RPMI7951 (cell line): ENCODE data around the gene HEG1. TPM values are rescaled to one million over a fixed set of nuclear protein-coding genes. Genes with fewer than 3 reads are reported as not detected.
A peak's percentile ranks its signal among the peaks of the same experiment; 100 is the strongest.

Source experiments
- DNase-seq: peaks from one replicate; pipeline ENCODE4 v3.0.0-alpha.2; 2012; ENCODE audit warnings: low read depth
- total RNA-seq: library from RNA; depleted of rRNA; stranded (reverse); fragments of >200 nt; shearing (Covaris generic); gene quantifications from 2 replicates; pipeline ENCODE4 v1.2.3, GENCODE V29; 2014

HEG1 gene
- total RNA-seq, 1 experiment from 2014 or later = 29.3 TPM

DNA sequence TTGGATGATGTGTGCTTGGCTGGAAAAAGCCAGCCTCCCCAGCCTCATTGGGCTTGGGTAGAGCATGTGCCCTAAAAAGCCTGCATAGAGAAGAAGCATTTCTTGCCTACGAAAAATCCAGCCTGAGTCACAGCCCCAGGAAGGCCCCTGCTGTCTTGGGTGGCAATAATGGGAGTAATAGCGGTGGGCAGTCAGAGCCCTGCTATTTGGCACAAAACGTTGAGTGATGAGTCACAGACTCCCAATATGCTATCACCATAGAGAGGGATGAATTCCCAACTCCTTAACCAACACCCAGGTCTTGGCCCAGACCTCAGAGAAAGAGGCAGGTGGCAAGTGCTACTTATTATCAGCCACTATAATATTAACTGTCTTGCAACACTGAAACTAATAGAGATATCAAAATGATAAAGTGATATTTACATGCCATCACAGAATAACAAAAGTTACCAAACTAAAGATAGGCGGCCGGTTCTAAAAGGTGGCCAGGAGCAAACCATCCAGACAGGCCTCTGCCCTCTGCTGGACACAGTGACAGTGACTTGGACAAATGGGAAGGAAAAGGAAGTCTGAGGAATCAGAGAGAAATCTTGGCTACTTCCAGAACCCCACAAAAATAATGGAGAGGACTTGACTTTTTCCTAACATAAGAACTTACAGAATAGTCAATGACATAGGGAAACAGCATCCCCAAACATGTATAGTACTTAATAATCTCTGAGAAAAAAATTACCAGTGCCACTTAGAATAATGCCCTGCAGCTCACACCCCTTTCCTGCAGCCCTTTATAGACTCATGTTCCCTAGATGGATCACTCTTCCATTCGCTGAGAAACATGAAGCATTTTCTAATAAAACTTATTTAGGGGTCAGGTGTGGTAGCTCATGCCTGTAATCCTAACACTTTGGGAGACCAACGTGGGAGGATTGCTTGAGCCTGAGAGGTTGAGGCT, 69.3 kb downstream of the HEG1 start:
- DNase-seq = peak; percentile 97

DNA sequence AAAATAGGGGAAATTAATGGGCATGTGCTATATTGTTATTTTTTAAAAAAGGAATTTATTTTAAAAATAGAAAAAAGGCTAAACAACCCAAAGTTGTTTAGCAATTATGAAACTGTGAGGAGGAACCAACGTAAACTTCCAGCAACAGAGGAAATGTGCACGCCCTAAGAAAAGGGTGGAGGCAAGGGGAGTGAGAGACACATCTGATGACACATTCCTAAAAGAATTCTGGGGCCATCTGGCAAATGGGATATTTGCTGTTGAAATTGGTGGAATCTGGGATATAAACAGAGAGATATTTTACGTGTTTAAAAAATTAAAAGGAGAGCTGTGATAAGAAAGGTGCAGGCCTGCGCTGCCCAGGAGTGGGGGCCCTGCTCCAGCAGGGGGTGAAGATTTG, 70.4 kb downstream of the HEG1 start:
- peak; percentile 77 for DNase-seq

- no peak for DNase-seq
Measured at GRCh38 chr3:124984754-124985153, 71.0 kb downstream of the HEG1 start.

DNA sequence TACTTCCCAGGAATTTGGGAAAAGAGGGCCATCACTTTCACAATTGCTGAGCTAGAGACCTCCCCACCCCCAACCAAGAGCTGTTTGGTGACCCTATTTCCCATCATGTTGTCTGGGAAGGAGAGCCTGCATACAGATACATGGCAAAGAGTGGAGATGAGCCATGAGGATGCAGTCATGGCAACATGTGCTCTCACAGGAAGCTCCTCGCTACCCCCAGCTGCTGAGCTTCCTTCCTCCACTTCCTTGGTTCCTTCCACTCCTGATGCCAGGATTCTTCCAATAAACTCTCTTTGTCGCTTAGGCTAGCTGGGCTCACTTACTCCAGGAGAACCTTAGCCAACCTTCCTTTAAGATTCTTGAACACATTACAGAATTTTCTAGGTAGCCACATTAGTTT, 72.9 kb downstream of the HEG1 start:
- no peak for DNase-seq

- no peak for DNase-seq
Measured at GRCh38 chr3:124981472-124981871, 74.3 kb downstream of the HEG1 start.

DNA sequence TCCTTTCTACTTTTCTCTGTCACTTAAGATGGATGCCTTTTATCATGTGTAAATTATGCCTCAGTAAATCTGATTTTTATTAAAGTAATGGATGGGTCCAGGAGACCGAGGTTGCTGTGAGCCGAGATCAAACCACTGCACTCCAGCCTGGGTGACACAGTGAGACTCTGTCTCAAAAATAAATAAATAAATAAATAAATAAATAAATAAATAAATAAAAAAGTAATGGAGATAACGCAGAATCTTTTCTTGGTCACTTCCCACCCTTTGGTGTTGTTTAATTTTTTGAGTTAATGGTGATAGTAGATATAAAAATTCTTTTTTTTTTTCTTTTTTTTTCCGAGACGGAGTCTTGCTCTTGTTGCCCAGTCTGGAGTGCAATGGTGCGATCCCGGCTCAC, 77.2 kb downstream of the HEG1 start:
- no peak for DNase-seq

DNA sequence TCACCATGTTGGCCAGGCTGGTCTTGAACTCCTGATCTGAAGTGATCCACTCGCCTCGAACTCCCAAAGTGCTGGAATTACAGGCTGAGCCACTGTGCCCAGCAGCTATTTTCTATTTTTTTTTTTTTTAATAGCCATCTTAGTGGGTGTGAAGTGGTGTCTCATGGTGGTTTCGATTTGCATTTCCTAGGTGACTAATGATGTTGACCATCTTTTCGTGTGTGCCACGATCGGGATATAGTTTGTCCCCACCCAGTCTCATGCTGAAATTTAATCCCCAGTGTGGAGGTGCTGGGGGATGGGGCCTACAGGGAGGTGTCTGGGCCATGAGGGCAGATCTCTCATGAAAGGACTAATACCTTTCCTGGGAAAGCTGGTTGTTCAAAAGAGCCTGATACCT, 79.4 kb downstream of the HEG1 start:
- peak; percentile 65 for DNase-seq

- DNase-seq = no peak
Measured at GRCh38 chr3:124974691-124975090, 81.1 kb downstream of the HEG1 start.

- DNase-seq = no peak
Measured at GRCh38 chr3:124973290-124973689, 82.5 kb downstream of the HEG1 start.

DNA sequence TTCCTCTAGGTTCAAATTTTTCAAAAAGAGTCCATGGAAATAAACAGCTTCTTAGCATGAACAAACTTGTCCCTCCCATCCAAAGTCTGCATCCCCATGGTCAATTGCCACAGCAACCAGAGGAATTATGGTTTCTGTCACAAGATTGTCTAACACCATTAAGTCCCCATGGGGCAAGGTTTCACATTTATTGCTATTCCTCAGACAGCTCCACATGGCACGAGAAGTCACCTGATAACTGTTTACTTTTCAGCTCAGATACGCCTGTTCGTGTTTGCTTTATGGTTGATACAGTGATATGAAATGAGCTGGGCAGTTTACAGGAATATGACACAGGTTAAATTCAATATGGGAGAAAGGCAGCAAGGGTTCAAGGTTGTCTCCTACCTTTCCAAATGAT, 83.3 kb downstream of the HEG1 start:
- no peak for DNase-seq

DNA sequence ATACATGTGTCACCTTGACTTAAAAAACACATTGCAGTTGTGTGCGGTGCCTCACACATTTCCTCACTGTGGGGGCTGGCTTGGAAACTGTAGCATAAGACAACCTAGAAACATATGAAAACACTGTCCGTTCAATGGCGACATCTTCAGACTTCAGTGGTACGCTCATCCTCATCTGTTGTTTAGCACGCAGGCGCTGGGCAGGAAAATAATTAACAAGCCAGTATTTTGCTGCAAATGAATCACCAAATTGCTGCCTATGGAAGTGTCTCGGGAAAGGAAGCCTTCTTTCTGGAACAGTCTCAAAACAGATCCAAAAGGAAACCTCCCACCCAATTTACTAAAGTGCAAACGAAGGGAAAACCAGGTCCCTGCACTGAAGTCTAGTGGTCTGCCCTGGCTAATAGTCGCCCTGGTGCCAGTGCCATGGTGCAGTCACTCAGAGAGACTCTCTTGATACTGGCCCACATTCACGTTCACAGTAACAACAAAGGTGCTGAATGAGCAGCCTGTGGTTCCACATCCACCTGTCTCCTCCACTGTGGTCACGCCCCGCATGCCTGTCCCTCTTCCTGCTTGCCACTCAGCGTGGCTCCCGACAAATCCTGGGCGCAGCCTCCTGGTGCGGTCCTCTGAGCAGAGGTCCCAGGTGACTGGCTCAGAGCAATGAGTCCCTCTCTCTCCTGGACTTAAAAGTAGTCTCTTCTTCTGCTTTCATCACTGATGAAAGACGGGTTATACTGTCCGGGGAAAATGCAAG, 85.7 kb downstream of the HEG1 start:
- no peak for DNase-seq

GRCh38 chr3:124969190-124969589, 86.6 kb downstream of the HEG1 start:
- DNase-seq = no peak

- DNase-seq = no peak
Measured at GRCh38 chr3:124967964-124968363, 87.8 kb downstream of the HEG1 start.

DNA sequence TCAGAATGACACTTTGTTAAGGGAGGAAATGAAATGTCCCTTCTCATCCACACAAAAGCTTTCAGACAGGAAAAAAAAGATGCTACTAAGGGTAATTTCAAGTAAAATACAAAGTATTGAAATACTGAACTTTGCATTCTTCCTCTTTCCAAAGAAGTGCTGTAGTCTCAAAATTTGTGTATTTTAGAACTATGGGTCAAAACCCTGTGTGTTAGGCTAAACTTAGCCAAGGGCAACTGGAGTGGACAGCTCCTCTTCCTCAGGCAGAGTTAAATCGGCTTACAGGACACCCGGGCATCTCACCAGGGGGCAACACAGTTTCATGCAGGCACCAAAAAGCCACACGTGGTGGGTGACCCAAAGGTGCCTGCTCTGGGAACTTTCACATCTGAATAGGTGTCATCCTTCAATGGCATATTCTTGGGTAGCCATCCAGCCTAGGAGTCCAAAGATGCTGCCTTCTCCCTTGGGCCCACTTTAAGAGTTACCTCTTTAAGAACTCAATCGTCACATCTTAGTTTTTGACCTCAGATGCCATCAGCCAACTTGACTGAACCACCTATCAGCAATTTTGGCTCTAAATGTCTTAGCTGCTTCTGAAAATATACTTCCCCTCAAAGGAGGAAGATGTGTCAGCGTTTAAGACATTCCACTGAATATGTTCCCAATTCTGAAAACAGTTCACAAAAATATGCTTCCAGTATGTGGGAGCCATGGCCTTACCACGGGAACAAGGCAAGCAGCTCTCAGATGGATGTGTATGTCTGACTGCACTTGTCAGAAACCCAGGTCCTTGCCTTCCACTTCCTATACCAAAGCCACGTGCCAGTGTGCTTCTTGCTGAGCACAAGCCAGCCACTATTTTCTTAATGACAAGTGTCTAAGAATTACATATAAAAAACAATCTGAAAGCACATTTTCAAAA, 89.0 kb downstream of the HEG1 start:
- no peak for DNase-seq

DNA sequence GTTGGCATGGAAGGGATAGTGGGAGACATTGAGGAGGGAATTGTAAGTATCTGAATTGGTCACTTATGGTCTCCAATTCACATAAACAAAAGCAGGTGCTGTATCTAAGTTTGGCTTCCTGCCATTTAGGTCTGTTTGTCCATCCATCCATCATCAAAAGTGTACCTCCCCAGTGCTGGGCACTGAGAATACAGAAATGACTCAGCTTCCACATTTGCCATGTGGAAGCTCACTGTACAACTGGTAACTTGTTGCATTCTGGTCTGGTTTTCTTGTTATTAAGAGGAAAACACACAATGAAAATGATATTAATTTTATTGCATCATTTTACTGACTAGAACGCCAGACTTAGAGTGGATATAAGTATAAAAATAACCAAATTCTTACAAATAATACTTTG, 90.4 kb downstream of the HEG1 start:
- DNase-seq = peak; percentile 4

GRCh38 chr3:124964387-124964786, 91.4 kb downstream of the HEG1 start:
- no peak for DNase-seq

DNA sequence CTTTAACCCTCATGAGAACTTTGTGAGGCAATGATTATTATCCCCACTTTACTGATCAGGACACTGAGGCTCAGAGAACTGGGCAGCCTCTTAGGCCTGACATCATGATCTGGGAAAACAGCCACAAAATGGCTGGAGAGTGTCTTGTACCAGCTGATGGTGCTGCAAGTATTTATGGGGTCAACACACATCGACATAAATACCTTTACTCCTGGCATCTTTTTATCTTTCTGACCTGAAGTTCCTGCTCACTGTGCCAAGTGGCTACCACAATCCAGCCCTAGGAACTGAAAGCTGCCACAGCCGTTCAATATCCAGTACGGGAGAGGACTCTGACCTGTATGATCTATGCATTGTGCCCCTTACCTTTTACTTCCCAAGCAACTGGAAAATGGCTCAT, 92.0 kb downstream of the HEG1 start:
- DNase-seq = no peak

DNA sequence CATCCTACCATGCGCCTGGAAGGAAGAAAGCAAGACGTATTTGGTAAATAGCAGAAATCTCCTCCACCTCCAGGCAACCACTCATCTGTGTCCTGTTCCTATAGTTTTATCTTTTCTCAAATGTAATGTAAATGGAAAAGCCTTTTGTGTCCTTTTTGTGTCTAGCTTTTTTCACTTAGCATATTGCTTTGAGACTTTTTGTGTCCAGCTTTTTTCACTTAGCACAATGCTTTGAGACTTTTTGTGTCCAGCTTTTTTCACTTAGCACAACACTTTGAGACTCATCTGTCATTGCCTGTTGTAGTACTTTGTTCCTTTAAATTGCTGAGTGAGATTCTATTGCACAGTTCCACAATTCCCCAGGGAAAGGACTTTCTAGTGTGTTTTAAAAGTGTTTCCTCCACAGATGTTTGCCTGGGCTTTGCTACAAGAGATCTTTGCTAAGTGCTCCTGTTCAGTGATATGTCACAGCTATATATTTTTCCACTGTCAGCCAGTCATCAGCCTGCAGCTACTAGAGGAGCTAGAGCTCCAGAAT, 93.3 kb downstream of the HEG1 start:
- DNase-seq = no peak

GRCh38 chr3:124960698-124961097, 95.1 kb downstream of the HEG1 start:
- no peak for DNase-seq

DNA sequence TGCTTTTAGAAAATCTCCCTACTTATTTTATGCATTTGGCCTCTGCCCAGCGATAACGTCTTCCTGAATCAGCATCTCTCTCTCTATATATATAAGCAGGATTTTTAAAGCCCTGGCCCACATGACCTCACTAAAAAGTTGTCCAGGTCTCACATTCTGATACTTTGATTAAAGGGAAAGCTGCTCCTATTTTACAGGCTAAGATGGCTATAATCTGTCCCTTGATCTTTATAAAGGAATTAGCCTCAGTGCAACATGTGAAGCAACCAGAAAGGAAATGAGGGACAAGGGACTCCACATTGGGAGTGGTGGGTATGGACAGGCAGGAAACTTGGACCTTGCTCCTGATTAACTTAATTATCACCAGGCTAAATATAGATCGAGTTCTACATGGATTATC, 95.7 kb downstream of the HEG1 start:
- DNase-seq = no peak

DNA sequence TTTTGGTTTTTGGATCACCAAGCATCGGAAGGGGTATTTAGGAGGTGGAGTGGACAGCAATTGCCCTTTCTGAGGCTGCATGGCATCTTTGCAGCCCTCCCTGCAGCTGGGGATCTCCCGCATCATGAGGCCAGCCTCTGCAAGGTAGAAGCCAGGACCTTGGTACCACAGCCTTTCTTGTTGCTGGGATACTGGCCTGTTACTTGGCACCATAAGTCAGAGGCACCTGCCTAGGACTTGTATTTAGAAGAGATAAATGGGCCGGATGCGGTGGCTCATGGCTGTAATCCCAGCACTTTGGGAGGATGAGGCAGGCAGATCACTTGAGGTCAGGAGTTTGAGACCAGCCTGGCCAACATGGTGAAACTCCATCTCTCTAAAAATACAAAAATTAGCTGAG, 97.8 kb downstream of the HEG1 start:
- DNase-seq = peak; percentile 17
